Measurements from ENCODE around the gene IL23R.
"Not testable (repeated sequence)": the region's sequence is repeated elsewhere in the genome, so short reads cannot be mapped to it uniquely, and the experiment has no call there.

IL23R gene

GRCh38 chr1:67194209-67194863 is 28.1 kb downstream of the IL23R start:
- no peak for DNase-seq

DNA sequence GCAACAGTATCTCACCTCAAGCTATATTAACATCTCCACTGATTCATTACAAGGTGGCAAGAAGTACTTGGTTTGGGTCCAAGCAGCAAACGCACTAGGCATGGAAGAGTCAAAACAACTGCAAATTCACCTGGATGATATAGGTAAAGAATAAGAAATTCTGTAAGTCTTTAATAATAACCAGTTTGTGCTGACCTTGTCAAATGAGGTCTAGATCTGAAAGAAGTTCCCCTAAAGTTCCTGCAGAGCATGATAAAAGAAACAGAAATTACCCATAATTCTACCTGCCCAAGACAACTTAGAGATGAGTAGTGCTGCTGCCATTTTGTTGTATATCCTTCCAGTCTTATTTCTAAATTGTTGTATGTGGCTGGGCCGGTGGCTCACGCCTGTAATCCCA is 34.5 kb downstream of the IL23R start:
- DNase-seq = no peak

DNA sequence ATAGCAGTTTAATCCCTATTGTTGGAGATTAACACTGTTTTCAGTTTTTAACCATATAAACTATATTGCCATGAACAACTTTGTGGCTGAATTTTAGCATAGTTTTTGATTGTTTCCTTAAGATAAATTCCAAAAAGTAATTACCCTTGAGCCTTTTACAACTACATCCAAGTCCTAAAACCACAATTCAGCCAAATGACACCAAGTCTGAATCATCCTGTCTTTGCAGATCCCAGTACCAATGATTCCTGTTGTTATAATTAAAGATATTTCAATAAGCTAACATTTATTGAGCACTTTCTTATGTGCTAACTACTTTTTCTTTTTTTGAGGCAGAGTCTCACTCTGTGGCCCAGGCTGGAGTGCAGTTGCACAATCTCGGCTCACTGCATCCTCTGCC is 35.6 kb downstream of the IL23R start:
- no peak for DNase-seq

DNA sequence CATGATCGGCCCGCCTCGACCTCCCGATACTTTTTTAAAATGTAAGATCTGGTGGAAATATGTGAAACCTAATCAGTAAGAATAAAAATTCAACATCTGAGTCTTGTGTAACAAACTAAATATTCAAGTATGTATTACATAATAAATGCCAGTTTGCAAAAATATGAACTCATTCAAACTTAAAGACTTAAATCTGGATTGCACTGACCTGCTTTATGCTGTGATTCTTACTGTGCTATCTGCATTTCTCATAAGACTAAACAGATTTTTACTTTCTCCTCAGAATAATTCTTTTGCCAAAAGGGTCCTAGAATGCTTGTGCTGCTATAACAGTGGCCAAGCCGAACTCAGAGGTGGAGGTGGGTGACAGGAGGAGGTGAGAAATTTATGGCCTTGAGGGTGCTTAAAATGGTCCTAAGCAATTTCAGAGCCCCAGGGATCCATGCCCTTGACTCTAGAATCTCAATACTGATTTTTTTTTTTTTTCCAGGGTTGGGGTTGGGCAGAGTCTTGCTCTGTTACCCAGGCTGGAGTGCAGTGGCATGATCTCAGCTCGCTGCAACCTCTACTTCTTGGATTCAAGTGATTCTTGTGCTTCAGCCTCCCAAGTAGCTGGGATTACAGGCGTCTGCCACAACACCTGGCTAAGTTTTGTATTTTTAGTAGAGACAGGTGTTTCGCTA is 38.2 kb downstream of the IL23R start:
- DNase-seq = no peak

GRCh38 chr1:67207398-67207797 is 41.1 kb downstream of the IL23R start:
- DNase-seq = not testable (repeated sequence)

GRCh38 chr1:67208217-67208616 is 42.0 kb downstream of the IL23R start:
- no peak for DNase-seq

- DNase-seq = no peak
These were observed 43.3 kb downstream of the IL23R start for GRCh38 chr1:67209521-67209920.

GRCh38 chr1:67211589-67212563 is 45.6 kb downstream of the IL23R start:
- DNase-seq = no peak

DNA sequence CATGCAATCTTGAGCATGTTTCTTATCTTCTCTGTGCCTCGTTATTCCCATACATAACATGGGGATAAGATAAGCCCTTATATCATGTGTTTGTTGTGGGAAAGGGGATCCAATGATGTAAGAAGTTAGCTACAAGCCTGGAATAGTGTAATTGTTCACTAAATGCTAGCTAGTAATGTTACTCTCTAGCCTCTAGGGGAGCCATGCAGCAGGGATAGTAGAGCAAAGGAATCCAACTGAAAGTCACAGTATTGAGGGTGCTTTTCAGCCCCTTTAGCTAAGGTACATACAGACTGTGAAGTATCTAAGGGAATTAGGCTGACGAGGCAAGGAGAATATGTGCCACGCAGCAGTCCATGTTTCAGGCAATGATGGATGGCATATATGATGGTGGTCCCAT is 46.9 kb downstream of the IL23R start:
- DNase-seq = no peak

- DNase-seq = no peak
These were observed 47.7 kb downstream of the IL23R start for GRCh38 chr1:67213948-67214347.

- DNase-seq = no peak
These were observed 48.3 kb downstream of the IL23R start for GRCh38 chr1:67214420-67215174.

- no peak for DNase-seq
These were observed 50.1 kb downstream of the IL23R start for GRCh38 chr1:67216401-67216800.

- DNase-seq = no peak
These were observed 51.2 kb downstream of the IL23R start for GRCh38 chr1:67217417-67217816.

- no peak for DNase-seq
These were observed 51.7 kb downstream of the IL23R start for GRCh38 chr1:67217938-67218337.

- no peak for DNase-seq
These were observed 58.6 kb downstream of the IL23R start for GRCh38 chr1:67224856-67225255.

DNA sequence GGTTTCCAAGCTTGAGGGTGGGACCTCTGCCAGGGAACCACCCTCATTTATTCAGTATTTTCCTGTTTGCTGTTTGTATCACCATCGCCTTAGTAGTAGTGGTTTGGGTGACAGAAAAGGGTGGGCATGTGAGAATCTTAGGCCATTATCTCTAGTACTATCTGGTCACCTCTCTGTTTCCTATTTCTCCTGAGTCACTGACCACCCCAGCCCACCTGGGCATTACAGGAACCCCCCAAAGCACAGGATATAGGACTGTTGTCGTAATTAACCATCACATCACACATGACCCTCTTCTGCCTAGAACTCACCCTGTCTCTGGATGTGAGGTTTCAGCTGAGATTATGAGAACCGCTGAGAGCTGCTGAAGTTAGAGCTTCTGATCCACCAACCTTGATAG is 60.4 kb downstream of the IL23R start:
- DNase-seq = no peak

DNA sequence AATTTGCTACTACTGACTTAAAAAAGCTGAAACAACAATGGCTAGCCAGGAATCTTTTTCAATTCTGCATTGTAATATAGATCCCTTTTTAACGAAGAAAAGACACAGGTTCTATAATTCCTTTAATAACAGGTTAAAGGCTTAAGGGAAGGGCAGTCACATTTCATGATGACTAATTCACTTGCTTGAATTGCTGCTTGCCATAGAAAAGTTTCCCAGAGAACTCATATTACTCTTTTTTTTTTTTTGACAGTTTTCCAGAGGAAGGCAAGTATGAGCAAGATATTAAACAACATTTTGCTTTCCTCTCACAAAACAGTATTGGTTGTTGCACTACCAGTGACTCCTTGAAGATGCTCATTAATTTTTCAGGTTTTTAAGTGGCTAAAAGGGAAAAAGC is 60.9 kb downstream of the IL23R start:
- no peak for DNase-seq

- DNase-seq = no peak
These were observed 62.5 kb downstream of the IL23R start for GRCh38 chr1:67228791-67229190.

GRCh38 chr1:67230539-67230938 is 64.3 kb downstream of the IL23R start:
- no peak for DNase-seq

- DNase-seq = no peak
These were observed 70.0 kb downstream of the IL23R start for GRCh38 chr1:67236277-67236676.

- DNase-seq = no peak
These were observed 73.5 kb downstream of the IL23R start for GRCh38 chr1:67239738-67240137.

DNA sequence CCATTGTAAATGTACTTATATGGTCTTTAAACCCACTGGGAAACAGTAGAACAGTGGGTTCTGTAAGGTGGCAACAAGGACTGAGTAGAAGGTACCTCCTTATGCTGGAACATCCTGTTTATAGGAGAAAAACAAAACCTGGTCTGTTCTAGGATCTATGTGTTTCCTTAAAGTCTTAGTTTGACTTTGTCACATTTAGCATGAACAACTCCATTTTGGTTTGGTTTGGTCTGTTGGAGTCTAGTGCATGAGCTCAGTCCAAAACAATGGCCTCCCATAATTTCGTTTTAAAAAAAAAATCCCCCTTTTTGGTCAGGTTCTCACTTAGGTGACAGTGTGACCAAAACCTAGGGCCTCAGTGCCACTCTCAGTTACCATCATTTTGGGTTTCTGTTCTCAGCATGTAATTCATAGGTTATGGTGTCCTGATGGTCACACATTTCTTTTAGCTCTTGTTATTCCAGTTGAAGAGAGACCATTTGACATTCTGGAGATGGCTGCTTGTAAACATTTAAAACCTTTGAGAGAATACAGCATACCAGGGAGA is 75.0 kb downstream of the IL23R start:
- no peak for DNase-seq

- no peak for DNase-seq
These were observed 75.8 kb downstream of the IL23R start for GRCh38 chr1:67242016-67242415.

Measured in activated CD8-positive, alpha-beta memory T cell treated with anti-CD3 and anti-CD28 coated beads, Interleukin-2, amount 50 U/mL, for 48 hours (primary cell).